ENCODE results near the gene RPUSD4.

The RPUSD4 gene

DNA sequence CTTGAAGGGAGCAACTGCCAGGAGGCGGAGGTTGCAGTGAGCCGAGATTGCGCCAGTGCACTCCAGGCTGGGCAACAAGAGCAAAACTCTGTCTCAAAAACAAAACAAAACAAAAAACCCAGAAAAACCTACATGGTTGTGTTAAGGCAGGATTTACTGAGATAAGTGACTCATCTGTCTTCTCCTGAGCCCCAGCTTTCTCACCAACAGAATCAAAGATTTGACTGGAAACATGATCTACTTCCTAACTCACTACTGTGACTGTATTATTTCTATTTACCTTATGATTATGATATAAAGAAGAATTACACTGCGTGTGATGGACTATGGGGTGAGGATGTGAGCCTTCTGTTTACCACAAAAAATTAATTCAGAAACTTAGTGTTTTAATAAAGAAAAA, 21.9 kb upstream of the RPUSD4 start:
- Histone ChIP-seq H2BK12ac (ENCODE audit: low read length) (no peak overlapping the region), H3K23ac (ENCODE audit: low read length) (no peak overlapping the region), H3K14ac (ENCODE audit: low read length) (no peak overlapping the region), H3K4me1 (ENCODE audit: control insufficient read depth in 1 of 2, insufficient read depth in 2 of 2, low read length in 2 of 2) (no peaks in the 10 kb centered on the region), H4K91ac (ENCODE audit: low read depth, low read length) (no peak overlapping the region), H3K18ac (ENCODE audit: low read length) (no peak overlapping the region), H4K8ac (ENCODE audit: low read depth, low read length) (no peak overlapping the region), H3K36me3 (ENCODE audit: control insufficient read depth in 1 of 2, insufficient read depth in 2 of 2, low read length in 2 of 2) (peaks cover 5% of the 10 kb centered on the region in 2 experiments), H3K4me2 (ENCODE audit: low read length) (no peak overlapping the region), H3K9me3 (ENCODE audit: insufficient read depth, low read depth, low read length) (no peaks in the 10 kb centered on the region), H4K12ac (ENCODE audit: low read depth, low read length) (no peak overlapping the region), H3K4ac (ENCODE audit: low read depth, low read length) (no peak overlapping the region), H3K79me2 (ENCODE audit: control insufficient read depth, insufficient read depth, low read length, poor library complexity) (no peaks in the 10 kb centered on the region), H3K27ac (ENCODE audit: low read depth, low read length) (no peak overlapping the region), H2AK5ac (ENCODE audit: low read length) (no peak overlapping the region), H2AFZ (ENCODE audit: insufficient read depth, low read length, poor library complexity) (no peak overlapping the region), H2BK5ac (ENCODE audit: low read depth, low read length, poor library complexity) (no peak overlapping the region), H3K9ac (ENCODE audit: low read length) (no peak overlapping the region), H2BK120ac (ENCODE audit: insufficient read depth, low read length, poor library complexity) (no peak overlapping the region), H3K4me3 (ENCODE audit: low read depth, low read length) (no peak overlapping the region), H3K79me1 (ENCODE audit: low read length) (no peaks in the 10 kb centered on the region), H3K27me3 (ENCODE audit: insufficient read depth, low read length) (no peaks in the 10 kb centered on the region)
- WGBS (ENCODE audit: extremely low coverage, insufficient coverage, insufficient read length) = no CpG with 5 or more reads among the region's 4 CpGs
- no peak for DNase-seq

DNA sequence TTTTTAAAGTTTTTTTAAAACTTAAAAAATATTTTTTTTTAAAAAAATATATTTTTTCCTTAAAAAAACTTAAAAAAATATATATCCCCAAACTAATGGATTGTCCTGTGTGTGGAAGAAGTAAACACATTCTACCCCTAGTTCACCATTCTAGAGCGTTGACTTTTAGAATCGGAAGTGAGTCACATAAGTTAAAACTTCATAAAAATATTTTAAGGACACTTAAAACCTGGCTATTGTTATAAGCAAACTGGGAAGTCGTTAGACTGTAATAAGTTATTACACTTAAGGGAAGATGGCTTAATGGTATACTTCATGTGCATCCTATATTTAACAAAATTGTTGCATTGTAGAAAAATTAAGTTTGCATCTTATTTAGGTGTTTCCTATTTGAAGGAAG, 21.2 kb upstream of the RPUSD4 start:
- Histone ChIP-seq H3K27ac (ENCODE audit: low read depth, low read length) (no peak overlapping the region), H2BK120ac (ENCODE audit: insufficient read depth, low read length, poor library complexity) (no peak overlapping the region), H4K12ac (ENCODE audit: low read depth, low read length) (no peak overlapping the region), H3K4me2 (ENCODE audit: low read length) (no peak overlapping the region), H3K18ac (ENCODE audit: low read length) (no peak overlapping the region), H4K91ac (ENCODE audit: low read depth, low read length) (no peak overlapping the region), H3K79me2 (ENCODE audit: control insufficient read depth, insufficient read depth, low read length, poor library complexity) (no peaks in the 10 kb centered on the region), H2AFZ (ENCODE audit: insufficient read depth, low read length, poor library complexity) (no peak overlapping the region), H3K4me1 (ENCODE audit: control insufficient read depth in 1 of 2, insufficient read depth in 2 of 2, low read length in 2 of 2) (no peaks in the 10 kb centered on the region), H3K14ac (ENCODE audit: low read length) (no peak overlapping the region), H3K9ac (ENCODE audit: low read length) (no peak overlapping the region), H3K79me1 (ENCODE audit: low read length) (no peaks in the 10 kb centered on the region), H3K27me3 (ENCODE audit: insufficient read depth, low read length) (no peaks in the 10 kb centered on the region), H3K9me3 (ENCODE audit: insufficient read depth, low read depth, low read length) (no peaks in the 10 kb centered on the region), H3K4ac (ENCODE audit: low read depth, low read length) (no peak overlapping the region), H3K36me3 (ENCODE audit: control insufficient read depth in 1 of 2, insufficient read depth in 2 of 2, low read length in 2 of 2) (peaks cover 5% of the 10 kb centered on the region in 2 experiments), H2BK12ac (ENCODE audit: low read length) (no peak overlapping the region), H2AK5ac (ENCODE audit: low read length) (no peak overlapping the region), H3K23ac (ENCODE audit: low read length) (no peak overlapping the region), H4K8ac (ENCODE audit: low read depth, low read length) (no peak overlapping the region), H3K4me3 (ENCODE audit: low read depth, low read length) (no peak overlapping the region), H2BK5ac (ENCODE audit: low read depth, low read length, poor library complexity) (no peak overlapping the region)
- WGBS (ENCODE audit: extremely low coverage, insufficient coverage, insufficient read length) = no CpG with 5 or more reads among the region's 3 CpGs
- DNase-seq = no peak

DNA sequence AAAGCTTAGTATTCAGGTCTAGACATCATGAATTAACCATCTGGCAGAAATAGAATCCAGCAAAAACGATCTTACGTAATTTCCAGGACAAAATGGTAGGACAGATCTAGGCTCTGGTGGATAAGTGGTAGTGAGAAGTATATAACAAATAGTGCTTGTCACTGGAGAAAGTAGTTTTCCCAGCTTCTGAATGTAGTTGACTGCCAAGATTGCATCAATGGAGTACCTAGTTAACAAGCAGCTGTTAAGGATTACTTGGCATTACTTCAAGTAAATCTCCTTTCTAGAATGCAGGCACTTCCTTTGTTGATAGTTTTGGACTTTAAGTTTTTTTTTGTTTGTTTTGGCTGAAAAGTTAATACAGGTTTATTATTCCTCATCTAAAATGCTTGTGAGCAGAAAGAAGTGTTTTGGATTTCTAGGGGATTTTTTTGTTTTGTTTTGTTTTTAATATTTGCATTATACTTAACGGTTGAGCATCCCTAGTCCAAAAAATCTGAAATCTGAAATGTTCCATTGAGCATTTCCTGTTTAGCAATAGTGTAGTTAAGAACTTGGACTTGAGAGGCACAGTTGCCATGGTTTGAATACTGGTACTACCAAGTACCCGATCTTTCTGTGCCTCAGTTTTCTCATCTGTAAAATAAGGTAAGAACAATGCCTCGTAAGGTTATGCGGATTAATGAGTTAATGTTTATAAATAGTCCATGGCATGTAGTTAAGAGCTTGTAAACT, 20.4 kb upstream of the RPUSD4 start:
- Histone ChIP-seq H2BK120ac (ENCODE audit: insufficient read depth, low read length, poor library complexity) (no peak overlapping the region), H2BK5ac (ENCODE audit: low read depth, low read length, poor library complexity) (no peak overlapping the region), H2AFZ (ENCODE audit: insufficient read depth, low read length, poor library complexity) (no peak overlapping the region), H3K79me1 (ENCODE audit: low read length) (no peaks in the 10 kb centered on the region), H2BK12ac (ENCODE audit: low read length) (no peak overlapping the region), H3K9ac (ENCODE audit: low read length) (no peak overlapping the region), H3K18ac (ENCODE audit: low read length) (no peak overlapping the region), H4K12ac (ENCODE audit: low read depth, low read length) (no peak overlapping the region), H3K27ac (ENCODE audit: low read depth, low read length) (no peak overlapping the region), H3K4me1 (ENCODE audit: control insufficient read depth in 1 of 2, insufficient read depth in 2 of 2, low read length in 2 of 2) (no peaks in the 10 kb centered on the region), H3K9me3 (ENCODE audit: insufficient read depth, low read depth, low read length) (no peaks in the 10 kb centered on the region), H3K4ac (ENCODE audit: low read depth, low read length) (no peak overlapping the region), H3K36me3 (ENCODE audit: control insufficient read depth in 1 of 2, insufficient read depth in 2 of 2, low read length in 2 of 2) (peaks cover 5 to 8% of the 10 kb centered on the region in 2 experiments), H3K4me2 (ENCODE audit: low read length) (no peak overlapping the region), H3K79me2 (ENCODE audit: control insufficient read depth, insufficient read depth, low read length, poor library complexity) (no peaks in the 10 kb centered on the region), H2AK5ac (ENCODE audit: low read length) (no peak overlapping the region), H4K91ac (ENCODE audit: low read depth, low read length) (no peak overlapping the region), H3K4me3 (ENCODE audit: low read depth, low read length) (no peak overlapping the region), H3K27me3 (ENCODE audit: insufficient read depth, low read length) (no peaks in the 10 kb centered on the region), H3K23ac (ENCODE audit: low read length) (no peak overlapping the region), H4K8ac (ENCODE audit: low read depth, low read length) (no peak overlapping the region), H3K14ac (ENCODE audit: low read length) (no peak overlapping the region)
- DNase-seq = no peak
- no CpG with 5 or more reads among the region's 6 CpGs for WGBS (ENCODE audit: extremely low coverage, insufficient coverage, insufficient read length)

DNA sequence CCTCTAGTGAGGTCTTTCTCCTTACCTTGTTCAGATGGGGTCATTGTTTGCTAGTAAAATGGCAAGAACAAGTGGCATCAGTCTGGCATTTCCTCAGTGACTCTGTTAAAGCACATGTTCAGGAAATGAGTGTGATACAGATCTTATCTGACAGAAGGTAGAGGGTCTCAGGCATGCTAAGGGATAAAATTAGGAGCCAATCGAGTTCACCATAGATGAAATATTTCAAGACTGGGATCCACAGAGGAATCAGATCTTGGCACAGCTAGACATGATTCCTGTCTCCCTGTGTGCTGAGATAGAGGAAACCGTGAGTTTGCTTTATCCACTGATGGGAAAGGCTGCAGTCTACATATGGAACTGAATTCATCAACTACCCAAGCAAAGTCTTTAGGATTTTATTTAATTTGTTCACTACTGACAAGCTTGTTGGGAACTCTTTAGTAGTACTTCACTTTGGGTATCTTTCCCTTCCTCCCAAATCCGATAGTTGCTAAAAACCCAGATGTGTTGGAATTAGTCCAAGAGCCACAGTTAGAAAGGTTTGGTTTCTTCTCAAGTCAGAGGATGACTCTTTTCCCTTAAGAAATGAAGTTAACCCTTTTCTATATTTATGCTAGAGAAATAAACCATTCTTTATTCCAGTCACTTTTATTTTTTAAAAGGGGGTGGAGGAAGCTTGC, 18.5 kb upstream of the RPUSD4 start:
- Histone ChIP-seq H3K4me2 (ENCODE audit: low read length) (no peak overlapping the region), H3K14ac (ENCODE audit: low read length) (no peak overlapping the region), H2AFZ (ENCODE audit: insufficient read depth, low read length, poor library complexity) (no peak overlapping the region), H3K27ac (ENCODE audit: low read depth, low read length) (no peak overlapping the region), H4K8ac (ENCODE audit: low read depth, low read length) (no peak overlapping the region), H2AK5ac (ENCODE audit: low read length) (no peak overlapping the region), H3K4me3 (ENCODE audit: low read depth, low read length) (no peak overlapping the region), H2BK12ac (ENCODE audit: low read length) (no peak overlapping the region), H2BK5ac (ENCODE audit: low read depth, low read length, poor library complexity) (no peak overlapping the region), H3K23ac (ENCODE audit: low read length) (no peak overlapping the region), H3K4me1 (ENCODE audit: control insufficient read depth in 1 of 2, insufficient read depth in 2 of 2, low read length in 2 of 2) (no peaks in the 10 kb centered on the region), H3K79me2 (ENCODE audit: control insufficient read depth, insufficient read depth, low read length, poor library complexity) (no peaks in the 10 kb centered on the region), H3K9ac (ENCODE audit: low read length) (no peak overlapping the region), H2BK120ac (ENCODE audit: insufficient read depth, low read length, poor library complexity) (no peak overlapping the region), H3K4ac (ENCODE audit: low read depth, low read length) (no peak overlapping the region), H3K36me3 (ENCODE audit: control insufficient read depth in 1 of 2, insufficient read depth in 2 of 2, low read length in 2 of 2) (peaks cover 2 to 8% of the 10 kb centered on the region in 2 experiments), H3K18ac (ENCODE audit: low read length) (no peak overlapping the region), H4K91ac (ENCODE audit: low read depth, low read length) (no peak overlapping the region), H3K27me3 (ENCODE audit: insufficient read depth, low read length) (no peaks in the 10 kb centered on the region), H4K12ac (ENCODE audit: low read depth, low read length) (no peak overlapping the region), H3K79me1 (ENCODE audit: low read length) (no peaks in the 10 kb centered on the region), H3K9me3 (ENCODE audit: insufficient read depth, low read depth, low read length) (no peaks in the 10 kb centered on the region)
- no peak for DNase-seq
- WGBS (ENCODE audit: extremely low coverage, insufficient coverage, insufficient read length) = no CpG with 5 or more reads among the region's 3 CpGs

Measured in trophoblast cell (in vitro differentiated cells and primary cell).